K562 (cell line): ENCODE measurements around the gene PPIA. TPM values are rescaled to one million over a fixed set of nuclear protein-coding genes. Genes with fewer than 3 reads are reported as not detected.
A peak's percentile ranks its signal among the peaks of the same experiment; 100 is the strongest.

Experiments
- ATAC-seq: fragments of 200-7000 bp; cut with Tn5 transposase; 3 replicates; pipeline ENCODE4 v1.9.1; 2020; ENCODE audit warnings: moderate library complexity
- BruUV-seq: library from RNA; stranded (reverse); fragments of 400-500 nt; replicated peaks from 2 replicates; lab custom pipeline; 2021; lab: Mats Ljungman, UMichigan
- CTCF ChIA-PET: fragments of 300-600 bp; formaldehyde crosslinking; extraction: SDS; loops from one replicate; lab custom pipeline; 2021; ENCODE audit warnings: low intra/inter-chr PET ratio; lab: Yijun Ruan, JAX
- POLR2A ChIA-PET: fragments of 300-600, 350-650 bp; sonication (Branson Sonifier 250); formaldehyde crosslinking; extraction: SDS; loops from one replicate; lab custom pipeline; 2021; ENCODE audit warnings: antibody characterized with exemption, inconsistent platforms; lab: Yijun Ruan, JAX
- DNase-seq, 4 experiments: peaks; one replicate each; pipeline versions ENCODE4 v3.0.0 to v3.0.0-alpha.2; 2011 to 2018; ENCODE audit warnings: low spot score in 3 of 4, mixed read lengths in 3 of 4; ENCODE audit errors: extremely low read depth in 1 of 4
- FAIRE-seq: peaks from 2 replicates; lab custom pipeline; 2011; peaks lifted over from hg19 to GRCh38; lab: Jason Lieb, UNC
- H2AFZ ChIP-seq: 2 replicates; pipeline ENCODE4 v1.6.0; 2011; ENCODE audit warnings: low read depth, low read length, control low read depth, inconsistent platforms
- H3K27ac ChIP-seq: fragments of 200-600 bp; 3 replicates; pipeline ENCODE4 v1.8.0; 2011; ENCODE audit warnings: low read depth, mild to moderate bottlenecking, control low read depth, inconsistent platforms, low read length, moderate library complexity, mixed read lengths; ENCODE audit errors: extremely low read depth
- H3K27me3 ChIP-seq, 2 experiments: fragments of 300-600 bp in 1 of 2; 2 replicates in 1 of 2; 3 replicates in 1 of 2; pipeline versions ENCODE4 v1.6.0 to v1.8.0; 2011; ENCODE audit warnings: inconsistent platforms in 2 of 2, low read length in 2 of 2, mild to moderate bottlenecking in 1 of 2, mixed read lengths in 1 of 2, moderate library complexity in 1 of 2; ENCODE audit not compliant: control insufficient read depth in 2 of 2, insufficient read depth in 2 of 2
- H3K36me3 ChIP-seq: fragments of 300-600 bp; 3 replicates; pipeline ENCODE4 v1.8.0; 2011; ENCODE audit warnings: mild to moderate bottlenecking, low read length, inconsistent platforms; ENCODE audit not compliant: control insufficient read depth, insufficient read depth
- H3K4me1 ChIP-seq, 2 experiments: fragments of 200-600 bp in 1 of 2; replicated peaks in 1 of 2; 2 replicates in 1 of 2; 3 replicates in 1 of 2; pipeline versions ENCODE4 v1.5.1 to v1.8.0; 2011; ENCODE audit warnings: inconsistent platforms in 2 of 2, low read length in 2 of 2, mild to moderate bottlenecking in 1 of 2, mixed read lengths in 1 of 2, moderate library complexity in 1 of 2; ENCODE audit not compliant: control insufficient read depth in 2 of 2, insufficient read depth in 2 of 2
- H3K4me2 ChIP-seq: 2 replicates; pipeline ENCODE4 v1.6.1; 2011; ENCODE audit warnings: low read length, control low read depth, inconsistent platforms, mixed read lengths; ENCODE audit not compliant: insufficient read depth
- H3K4me3 ChIP-seq: fragments of 200-600 bp; sonication (generic), shearing (Covaris generic); 2 replicates; pipeline ENCODE4 v1.5.1; 2016; ENCODE audit warnings: control low read depth, inconsistent platforms
- H3K79me2 ChIP-seq: fragments of 200-600 bp; 3 replicates; pipeline ENCODE4 v1.8.0; 2011; ENCODE audit warnings: low read length, inconsistent platforms; ENCODE audit not compliant: control insufficient read depth, insufficient read depth
- H3K9ac ChIP-seq, 2 experiments: 2 replicates each; pipeline versions ENCODE4 v1.6.0 to v1.6.1; 2011; ENCODE audit warnings: low read depth in 2 of 2, low read length in 2 of 2, control low read depth in 1 of 2, inconsistent platforms in 1 of 2, mild to moderate bottlenecking in 1 of 2, mixed read lengths in 1 of 2; ENCODE audit not compliant: insufficient read depth in 1 of 2
- H3K9me1 ChIP-seq: one replicate; pipeline ENCODE4 v1.6.0; 2011; ENCODE audit warnings: inconsistent platforms, mild to moderate bottlenecking, low read length, moderate library complexity; ENCODE audit not compliant: control insufficient read depth, insufficient read depth
- H3K9me3 ChIP-seq: replicated peaks from 2 replicates; pipeline ENCODE4 v1.5.1; 2011; ENCODE audit warnings: low read depth, low read length, inconsistent platforms; ENCODE audit not compliant: control insufficient read depth, insufficient read depth
- H4K20me1 ChIP-seq: replicated peaks from 2 replicates; pipeline ENCODE4 v1.6.1; 2011; ENCODE audit warnings: low read length, inconsistent platforms, mixed read lengths; ENCODE audit not compliant: control insufficient read depth, insufficient read depth
- ARID1B ChIP-seq: fragments of 450-650 bp; IDR thresholded peaks from 2 replicates; pipeline ENCODE4 v1.6.1; 2016; ENCODE audit warnings: antibody characterized with exemption, mild to moderate bottlenecking, inconsistent platforms
- DPF2 ChIP-seq: fragments of 450-650 bp; IDR thresholded peaks from 2 replicates; pipeline ENCODE4 v1.6.1; 2016
- FOSL1 ChIP-seq: fragments of 200-800 bp; sonication (Bioruptor generic); conservative IDR thresholded peaks from 2 replicates; pipeline ENCODE4 v1.6.1; 2016; ENCODE audit warnings: missing genetic modification characterization, missing compliant biosample characterization
- JUN ChIP-seq, 2 experiments: sonication (generic) in 1 of 2; formaldehyde crosslinking in 1 of 2; IDR thresholded peaks; 2 replicates each; pipeline versions ENCODE4 v1.6.1 to v1.8.0; 2012 to 2022; ENCODE audit warnings: borderline replicate concordance in 2 of 2, mild to moderate bottlenecking in 2 of 2, improper control_type of control experiment in 1 of 2, low read depth in 1 of 2, low read length in 1 of 2, missing genetic modification reagents in 1 of 2
- JUND ChIP-seq, 2 experiments: IDR thresholded peaks; 2 replicates in 1 of 2; 3 replicates in 1 of 2; pipeline ENCODE4 v1.6.1; 2011; ENCODE audit warnings: borderline replicate concordance in 2 of 2, low read depth in 2 of 2, low read length in 2 of 2, improper control_type of control experiment in 1 of 2, missing biosample characterization in 1 of 2, missing genetic modification characterization in 1 of 2, missing genetic modification reagents in 1 of 2
- RBM22 ChIP-seq: fragments of 200-400 bp; formaldehyde crosslinking; IDR thresholded peaks from 2 replicates; pipeline ENCODE4 v1.6.1; 2018; ENCODE audit warnings: low read length, low read depth; ENCODE audit not compliant: poor library complexity, severe bottlenecking
- SMARCA4 ChIP-seq: fragments of 450-650 bp; IDR thresholded peaks from 2 replicates; pipeline ENCODE4 v1.6.1; 2016
- ZNF184 ChIP-seq: sonication (generic); formaldehyde crosslinking; IDR thresholded peaks from 2 replicates; pipeline ENCODE4 v1.5.0; 2020; ENCODE audit warnings: missing genetic modification reagents
- ZNF696 ChIP-seq: fragments of 250-450 bp; sonication (Bioruptor Pico); conservative IDR thresholded peaks from 2 replicates; pipeline ENCODE4 v1.4.0; 2020; ENCODE audit warnings: mild to moderate bottlenecking, moderate library complexity
- WGBS: fragments of 100-300 bp; shearing (Covaris generic); methylation state at CpG from one replicate; pipeline ENCODE4 v1.1.6; 2016; ENCODE audit warnings: low coverage, mixed read lengths; ENCODE audit not compliant: insufficient coverage; ENCODE audit errors: missing lambda C conversion rate; 5-methylcytosine and 5-hydroxymethylcytosine counted together
- in situ Hi-C: fragments of 300-500 bp; cut with MboI; formaldehyde crosslinking; loops from 4 replicates; pipeline ENCODE4 v1.15.0; 2018; ENCODE audit warnings: inconsistent platforms, mixed read lengths
- intact Hi-C: fragments of 100-400 bp; cut with micrococcal nuclease; formaldehyde crosslinking; loops from 2 replicates; pipeline ENCODE4 v1.14.2; 2022
- polyA plus RNA-seq, 8 experiments: library from polyadenylated mRNA; depleted of rRNA in 4 of 8; stranded (reverse) in 5 of 8; unstranded in 3 of 8; fragments of >200 nt; fragmentation: Nextera tagmentation in 2 of 8; fragmentation: Illumina TruSeq in 1 of 8; extraction: Ambion mirVana in 2 of 8; extraction: Trizol in 1 of 8; gene quantifications; 2 replicates each; pipeline versions ENCODE4 v1.2.1 to v1.2.3, GENCODE V29; 2011 to 2014; ENCODE audit warnings: inconsistent platforms in 1 of 8, missing spikeins in 1 of 8
- total RNA-seq, 7 experiments: library from RNA; depleted of rRNA in 6 of 7; stranded (reverse); fragments of >200 nt in 6 of 7; fragmentation: Illumina TruSeq in 2 of 7; extraction: Trizol in 2 of 7; gene quantifications; 2 replicates each; pipeline versions ENCODE4 v1.2.1 to v1.2.3, GENCODE V29; 2011 to 2021; ENCODE audit warnings: low replicate concordance in 1 of 7
- TF ChIP-seq, protein P1 (sequence below): fragments of 450-650 bp; IDR thresholded peaks from 2 replicates; pipeline ENCODE4 v1.6.1; 2016
- TF ChIP-seq, protein P2 (sequence below), 2 experiments: fragments of 450-650 bp in 1 of 2; sonication (generic) in 1 of 2; formaldehyde crosslinking in 1 of 2; IDR thresholded peaks in 1 of 2; conservative IDR thresholded peaks in 1 of 2; 2 replicates each; pipeline versions ENCODE4 v1.6.1 to v1.8.1; 2016 to 2023; ENCODE audit warnings: mild to moderate bottlenecking in 2 of 2, moderate library complexity in 2 of 2, inconsistent platforms in 1 of 2, missing genetic modification reagents in 1 of 2

Gene PPIA
- total and polyA plus RNA-seq, 9 of the 15 experiments (the other 6 are each of a cell fraction or from before 2014, with no cell fraction given): 2,583 to 7,504 (median 3,973) TPM

- no peak for ATAC-seq
- DNase-seq: no peak
- peaks cover 0 to 5% of the 10 kb centered on the region in 2 experiments; a peak in 3 of 5 replicates for H3K4me1 ChIP-seq
- H3K79me2 ChIP-seq: no peaks in the 10 kb centered on the region
- FAIRE-seq: no peak
- no peak overlapping the region for H2AFZ ChIP-seq
- H3K4me2 ChIP-seq: no peak overlapping the region
- H3K9me3 ChIP-seq: no peaks in the 10 kb centered on the region
- WGBS: 27% methylated on average over 4 of the region's 4 CpGs
- H3K9ac ChIP-seq: no peak overlapping the region; a peak in 1 of 4 replicates
- POLR2A ChIA-PET: interaction anchor here (0.6 to 1.0 kb wide), 3 partner anchors 10 to 20 kb away, joined by 3 read pairs; partner anchors contain the start of gene PPIA
- intact Hi-C loops (no loop called here), in situ Hi-C loops (no loop called here)
- CTCF ChIA-PET: no interaction called here
- H3K9me1 ChIP-seq: no peaks in the 10 kb centered on the region
- H3K27ac ChIP-seq: no peak overlapping the region
- H3K4me3 ChIP-seq: no peak overlapping the region
- no TSS peak for BruUV-seq
- no peaks in the 10 kb centered on the region for H3K27me3 ChIP-seq
- no peaks in the 10 kb centered on the region for H4K20me1 ChIP-seq
- no peak for TF ChIP-seq ZNF184
- TF ChIP-seq, protein P1, sequence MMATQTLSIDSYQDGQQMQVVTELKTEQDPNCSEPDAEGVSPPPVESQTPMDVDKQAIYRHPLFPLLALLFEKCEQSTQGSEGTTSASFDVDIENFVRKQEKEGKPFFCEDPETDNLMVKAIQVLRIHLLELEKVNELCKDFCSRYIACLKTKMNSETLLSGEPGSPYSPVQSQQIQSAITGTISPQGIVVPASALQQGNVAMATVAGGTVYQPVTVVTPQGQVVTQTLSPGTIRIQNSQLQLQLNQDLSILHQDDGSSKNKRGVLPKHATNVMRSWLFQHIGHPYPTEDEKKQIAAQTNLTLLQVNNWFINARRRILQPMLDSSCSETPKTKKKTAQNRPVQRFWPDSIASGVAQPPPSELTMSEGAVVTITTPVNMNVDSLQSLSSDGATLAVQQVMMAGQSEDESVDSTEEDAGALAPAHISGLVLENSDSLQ: peak; percentile 77
- no peaks in the 10 kb centered on the region for H3K36me3 ChIP-seq
Measured at GRCh38 chr7:44808914-44809393, 12.5 kb downstream of the PPIA start.

DNA sequence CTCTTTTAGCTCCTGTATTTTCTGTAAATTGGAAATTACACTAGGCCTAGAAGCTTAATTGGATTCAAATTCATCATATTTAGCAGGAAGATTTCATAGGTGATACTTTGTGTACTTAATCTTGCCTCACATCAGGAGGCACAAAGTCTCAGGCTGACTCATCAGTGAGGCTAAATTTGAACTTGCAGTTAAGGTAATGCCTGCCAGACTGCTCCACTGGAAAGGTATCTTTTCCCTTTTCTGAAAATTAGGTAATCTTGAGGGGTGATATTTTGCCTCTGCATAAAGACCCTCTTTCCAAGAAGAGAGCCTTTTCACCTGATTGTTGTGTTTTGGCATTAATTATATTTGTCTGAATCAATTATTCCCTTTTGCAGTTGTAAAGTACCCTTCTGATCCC, 14.6 kb downstream of the PPIA start:
- POLR2A ChIA-PET: interaction anchor here (0.9 to 1.6 kb wide), 3 partner anchors 9 to 16 kb away, joined by 3 to 6 read pairs (median 5); no protein-coding TSS in a partner anchor
- no TSS peak for BruUV-seq
- TF ChIP-seq, protein P2, sequence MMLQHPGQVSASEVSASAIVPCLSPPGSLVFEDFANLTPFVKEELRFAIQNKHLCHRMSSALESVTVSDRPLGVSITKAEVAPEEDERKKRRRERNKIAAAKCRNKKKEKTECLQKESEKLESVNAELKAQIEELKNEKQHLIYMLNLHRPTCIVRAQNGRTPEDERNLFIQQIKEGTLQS (IDR thresholded peaks at IDR 0.05): peak; percentile 72; the same call in 1 of the 2 replicates
- TF ChIP-seq, protein P2 (CRISPR knock-in tag; conservative IDR thresholded peaks at IDR 0.05): no peak
- TF ChIP-seq JUND (IDR thresholded peaks at IDR 0.05; ENCODE audit: borderline replicate concordance, low read depth, low read length) (peak; percentile 79), JUND (tag; IDR thresholded peaks at IDR 0.05; ENCODE audit: borderline replicate concordance, low read depth, low read length) (peak; percentile 75; the same call in 1 of the 3 replicates), ARID1B (0 out of 2 replicates have a peak, but pooled peaks have one; percentile 10), SMARCA4 (peak; percentile 48; the same call in 1 of the 2 replicates), RBM22 (no peak), JUN (IDR thresholded peaks at IDR 0.05; ENCODE audit: borderline replicate concordance, low read depth, low read length) (peak; percentile 47; the same call in 1 of the 2 replicates), JUN (CRISPR knock-in tag; IDR thresholded peaks at IDR 0.05; ENCODE audit: borderline replicate concordance) (no peak), DPF2 (peak; percentile 54; the same call in 1 of the 2 replicates), ZNF696 (no peak), FOSL1 (peak; percentile 76)

More for the DNA sequence above, 14.6 kb downstream of the PPIA start:
- Histone ChIP-seq H3K9me1 (no peaks in the 10 kb centered on the region), H3K4me3 (no peak overlapping the region), H3K9me3 (no peaks in the 10 kb centered on the region), H3K27ac (no peak overlapping the region), H4K20me1 (no peaks in the 10 kb centered on the region), H3K4me1 (peaks cover 0 to 5% of the 10 kb centered on the region in 2 experiments; a peak in 4 of 5 replicates), H3K27me3 (no peaks in the 10 kb centered on the region), H3K79me2 (no peaks in the 10 kb centered on the region), H3K4me2 (no peak overlapping the region), H2AFZ (no peak overlapping the region), H3K9ac (no peak overlapping the region), H3K36me3 (no peaks in the 10 kb centered on the region)
- in situ Hi-C loops: no loop called here
- intact Hi-C loops: no loop called here
- CTCF ChIA-PET: no interaction called here
- FAIRE-seq (no peak), DNase-seq (no peak), ATAC-seq (0 out of 3 replicates have a peak, but pooled peaks have one; percentile 14)
